Heart left ventricle (tissue), 13 donors: ENCODE results near the gene ZBED1.

Experiments
- POLR2A ChIP-seq, 2 donors: fragments of 450-650 bp; IDR thresholded peaks; one replicate each; pipeline ENCODE4 v1.6.1; 2017; ENCODE audit warnings: antibody characterized with exemption in 2 of 2, mild to moderate bottlenecking in 2 of 2, moderate library complexity in 2 of 2
- TF ChIP-seq, protein P1 (sequence below), 12 donors: fragments of 200-600 bp; sonication (generic) in 4 of 12; IDR thresholded peaks; one replicate each; pipeline versions ENCODE4 v1.5.0 to v1.8.0; 2018 to 2022; ENCODE audit warnings: antibody characterized with exemption in 12 of 12, mild to moderate bottlenecking in 5 of 12
- donor health status: ischemic (EF 13 %, LVEDD 7.1; RV severe dilation, severe dysfunction).
- donor health status: DM: no; HTN: yes; CAD: no.
- donor health status: DM: no; HTN: no; CAD: no.
- donor health status: ischemic (EF 25% LVEDD 6.9; RV normal size, moderate dysfunction).
- donor health status: ischemic (EF 25% LVEDD 5.7; RV mildly dilated, moderate dysfunction).
- donor health status: ischemic (EF 35%, LVEDD 5.7; RV mildly dilated, moderate dysfunction).
- donor health status: nonischemic (EF 11% LVEDD 7.7; RV severe dilation, severe dysfunction).
- donor health status: DM: yes; HTN: yes; CAD: no.
- donor health status: PGD.
- donor health status: ischemic (EF 29% LVEDD 5.4; RV normal size, mild dysfunction).
- donor health status: nonischemic (EF 23%, LVEDD 6.1; RV moderate dilation, normal function).

DNA sequence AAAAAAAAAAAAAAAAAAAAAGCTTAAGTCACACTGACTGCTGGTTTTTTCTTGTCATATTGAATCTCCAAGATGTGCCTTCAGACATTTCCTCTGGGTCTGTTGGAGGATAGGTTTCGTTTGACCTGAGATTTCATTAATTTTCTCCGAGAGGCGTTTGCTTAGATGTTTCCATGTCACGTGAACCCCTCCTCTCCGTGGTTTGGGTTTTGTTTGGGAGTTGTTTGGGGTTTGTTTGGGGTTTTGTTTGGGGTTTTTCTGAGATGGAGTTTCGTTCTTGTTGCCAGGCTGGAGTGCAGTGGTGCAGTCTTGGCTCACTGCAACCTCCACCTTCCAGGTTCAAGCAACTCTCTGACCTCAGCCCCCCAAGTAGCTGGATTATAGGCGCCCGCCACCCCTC lies 40.8 kb upstream of the ZBED1 start:
- TF ChIP-seq, protein P1, sequence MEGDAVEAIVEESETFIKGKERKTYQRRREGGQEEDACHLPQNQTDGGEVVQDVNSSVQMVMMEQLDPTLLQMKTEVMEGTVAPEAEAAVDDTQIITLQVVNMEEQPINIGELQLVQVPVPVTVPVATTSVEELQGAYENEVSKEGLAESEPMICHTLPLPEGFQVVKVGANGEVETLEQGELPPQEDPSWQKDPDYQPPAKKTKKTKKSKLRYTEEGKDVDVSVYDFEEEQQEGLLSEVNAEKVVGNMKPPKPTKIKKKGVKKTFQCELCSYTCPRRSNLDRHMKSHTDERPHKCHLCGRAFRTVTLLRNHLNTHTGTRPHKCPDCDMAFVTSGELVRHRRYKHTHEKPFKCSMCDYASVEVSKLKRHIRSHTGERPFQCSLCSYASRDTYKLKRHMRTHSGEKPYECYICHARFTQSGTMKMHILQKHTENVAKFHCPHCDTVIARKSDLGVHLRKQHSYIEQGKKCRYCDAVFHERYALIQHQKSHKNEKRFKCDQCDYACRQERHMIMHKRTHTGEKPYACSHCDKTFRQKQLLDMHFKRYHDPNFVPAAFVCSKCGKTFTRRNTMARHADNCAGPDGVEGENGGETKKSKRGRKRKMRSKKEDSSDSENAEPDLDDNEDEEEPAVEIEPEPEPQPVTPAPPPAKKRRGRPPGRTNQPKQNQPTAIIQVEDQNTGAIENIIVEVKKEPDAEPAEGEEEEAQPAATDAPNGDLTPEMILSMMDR (IDR thresholded peaks at IDR 0.05), result no peak
- TF ChIP-seq POLR2A (IDR thresholded peaks at IDR 0.05), result no peak
